A549 (cell line): ENCODE data around the gene SLC25A17. TPM values are rescaled to one million over a fixed set of nuclear protein-coding genes. Genes with fewer than 3 reads are reported as not detected.
"Not testable (repeated sequence)": the region's sequence is repeated elsewhere in the genome, so short reads cannot be mapped to it uniquely, and the experiment has no call there.

Source experiments
- ATAC-seq, 2 experiments: fragments of 200-7000 bp in 1 of 2; fragments of >200 bp in 1 of 2; cut with Nextera tagmentation in 1 of 2; cut with Tn5 transposase in 1 of 2; 3 replicates each; pipeline versions ENCODE4 v1.8.0 to v1.9.1; 2018 to 2020; ENCODE audit warnings: mild to moderate bottlenecking in 1 of 2, moderate library complexity in 1 of 2
- CTCF ChIA-PET: fragments of 300-600 bp; sonication (Branson Sonifier 250); formaldehyde crosslinking; extraction: SDS; loops from one replicate; lab custom pipeline; 2021; ENCODE audit warnings: antibody characterized with exemption, inconsistent platforms; lab: Yijun Ruan, JAX
- POLR2A ChIA-PET: fragments of 350-600 bp; formaldehyde crosslinking; extraction: SDS; loops from one replicate; lab custom pipeline; 2021; ENCODE audit warnings: antibody characterized with exemption, inconsistent platforms; lab: Yijun Ruan, JAX
- DNase-seq, 2 experiments: peaks; one replicate each; pipeline versions ENCODE4 v3.0.0 to v3.0.0-alpha.2; 2011 to 2016; ENCODE audit warnings: low read depth in 1 of 2, low spot score in 1 of 2
- FAIRE-seq: peaks from 2 replicates; lab custom pipeline; 2011; peaks lifted over from hg19 to GRCh38; lab: Jason Lieb, UNC
- H3K27ac ChIP-seq, 2 experiments: fragments of >200 bp; sonication (Bioruptor Twin); formaldehyde crosslinking; 3 replicates each; pipeline ENCODE4 v1.5.1; 2016 to 2017
- H3K4me1 ChIP-seq: fragments of >200 bp; sonication (Bioruptor Twin); formaldehyde crosslinking; 3 replicates; pipeline ENCODE4 v1.6.1; 2016
- H3K4me2 ChIP-seq: fragments of >200 bp; sonication (Bioruptor Twin); formaldehyde crosslinking; 3 replicates; pipeline ENCODE4 v1.6.1; 2016
- H3K4me3 ChIP-seq: fragments of >200 bp; sonication (Bioruptor Twin); formaldehyde crosslinking; 3 replicates; pipeline ENCODE4 v1.5.1; 2016
- H3K9me3 ChIP-seq: fragments of >200 bp; sonication (Bioruptor Twin); formaldehyde crosslinking; 3 replicates; pipeline ENCODE4 v1.6.1; 2016
- CEBPB ChIP-seq, 2 experiments: fragments of >200 bp in 1 of 2; sonication (Bioruptor Twin) in 1 of 2; formaldehyde crosslinking in 1 of 2; IDR thresholded peaks; 2 replicates each; pipeline ENCODE4 v1.6.1; 2012 to 2016
- ELK1 ChIP-seq: fragments of 150-350 bp; IDR thresholded peaks from 2 replicates; pipeline ENCODE4 v1.6.1; 2014; ENCODE audit warnings: low read depth, mild to moderate bottlenecking, low read length
- HES2 ChIP-seq: fragments of >200 bp; sonication (Bioruptor Twin); formaldehyde crosslinking; IDR thresholded peaks from 2 replicates; pipeline ENCODE4 v1.6.1; 2016
- JUNB ChIP-seq: fragments of >200 bp; sonication (Bioruptor Twin); formaldehyde crosslinking; IDR thresholded peaks from 2 replicates; pipeline ENCODE4 v1.6.1; 2016
- KDM1A ChIP-seq: fragments of 200-600 bp; sonication (generic); IDR thresholded peaks from 2 replicates; pipeline ENCODE4 v1.6.1; 2016; ENCODE audit warnings: low read depth, mild to moderate bottlenecking
- MAFK ChIP-seq: fragments of 450-650 bp; IDR thresholded peaks from 2 replicates; pipeline ENCODE4 v1.6.1; 2014; ENCODE audit not compliant: partially characterized antibody
- MAZ ChIP-seq: fragments of 150-350 bp; IDR thresholded peaks from 2 replicates; pipeline ENCODE4 v1.6.1; 2014; ENCODE audit warnings: antibody characterized with exemption, low read depth, low read length, borderline replicate concordance
- NFE2L2 ChIP-seq: fragments of 150-350 bp; conservative IDR thresholded peaks from 2 replicates; pipeline ENCODE4 v1.6.1; 2014; ENCODE audit warnings: low read length
- NPAS2 ChIP-seq: fragments of 250-450 bp; sonication (Bioruptor Pico); IDR thresholded peaks from 2 replicates; pipeline ENCODE4 v1.8.0; 2022; ENCODE audit warnings: mild to moderate bottlenecking, moderate library complexity, borderline replicate concordance
- NR3C1 ChIP-seq: fragments of >200 bp; sonication (Bioruptor Twin); formaldehyde crosslinking; IDR thresholded peaks from 3 replicates; pipeline ENCODE4 v1.6.1; 2017
- RARB ChIP-seq: fragments of 250-450 bp; sonication (Bioruptor Pico); IDR thresholded peaks from 2 replicates; pipeline ENCODE4 v1.8.0; 2021; ENCODE audit warnings: mild to moderate bottlenecking, moderate library complexity
- RCOR1 ChIP-seq: fragments of 150-350 bp; IDR thresholded peaks from 2 replicates; pipeline ENCODE4 v1.6.1; 2014; ENCODE audit warnings: antibody characterized with exemption, low read length, low read depth
- TFCP2L1 ChIP-seq: fragments of 250-450 bp; sonication (Bioruptor Pico); IDR thresholded peaks from 2 replicates; pipeline ENCODE4 v1.5.0; 2021; ENCODE audit warnings: mild to moderate bottlenecking
- TP53 ChIP-seq: fragments of 250-450 bp; sonication (Bioruptor Pico); IDR thresholded peaks from 2 replicates; pipeline ENCODE4 v1.5.0; 2021; ENCODE audit warnings: mild to moderate bottlenecking, moderate library complexity
- USF2 ChIP-seq: fragments of 450-650 bp; IDR thresholded peaks from 2 replicates; pipeline ENCODE4 v1.6.1; 2014; ENCODE audit warnings: antibody characterized with exemption
- ZC3H11A ChIP-seq: fragments of 450-650 bp; IDR thresholded peaks from 2 replicates; pipeline ENCODE4 v1.6.1; 2014; ENCODE audit warnings: antibody characterized with exemption, mild to moderate bottlenecking
- WGBS: methylation state at CpG from one replicate; pipeline ENCODE4 v1.1.6; 2017; ENCODE audit errors: missing lambda C conversion rate; 5-methylcytosine and 5-hydroxymethylcytosine counted together
- polyA plus RNA-seq, 4 experiments: library from polyadenylated mRNA; depleted of rRNA in 3 of 4; stranded (reverse); fragments of >200 nt; fragmentation: RNase III in 1 of 4; extraction: RNeasy Plus Mini Kit Qiagen cat#74134 plus additional on column Dnase treatment in 1 of 4; gene quantifications; 2 replicates in 3 of 4; 3 replicates in 1 of 4; pipeline ENCODE4 v1.2.3, GENCODE V29; 2011 to 2017

Gene SLC25A17
- polyA plus RNA-seq, 2 of the 4 experiments (the other 2 are of a cell fraction), result 19.9 to 33.7 TPM

- no peak for TF ChIP-seq USF2
- no peak for TF ChIP-seq RARB (CRISPR knock-in tag)
- TF ChIP-seq NPAS2 (CRISPR knock-in tag), result no peak
- TF ChIP-seq ZC3H11A, result no peak
- TF ChIP-seq MAFK, result no peak
- TF ChIP-seq TP53 (CRISPR knock-in tag), result no peak
Measured at GRCh38 chr22:40826984-40827741, 8.0 kb upstream of the SLC25A17 start (continued).

GRCh38 chr22:40826292-40826691 lies 7.1 kb upstream of the SLC25A17 start:
- CTCF ChIA-PET, result interaction anchor here (1.4 kb wide), 1 partner anchor 144 kb away, joined by 3 read pairs; no protein-coding TSS in a partner anchor
- H3K9me3 ChIP-seq, H3K27ac ChIP-seq, H3K4me2 ChIP-seq, DNase-seq, ATAC-seq, POLR2A ChIA-PET, FAIRE-seq, H3K4me3 ChIP-seq, H3K4me1 ChIP-seq: not testable (repeated sequence)
- WGBS, result 94% methylated on average over 2 of the region's 2 CpGs

- H3K9me3 ChIP-seq, result no peaks in the 10 kb centered on the region
- peaks cover 8% of the 10 kb centered on the region; the same call in 1 of the 3 replicates for H3K4me1 ChIP-seq
- POLR2A ChIA-PET, result no interaction called here
- H3K4me3 ChIP-seq, result no peak overlapping the region
- FAIRE-seq (no peak), ATAC-seq (no peak), DNase-seq (no peak)
- H3K4me2 ChIP-seq, result no peak overlapping the region
- CTCF ChIA-PET, result interaction anchor here (0.6 kb wide), 2 partner anchors 31 to 460 kb away, joined by 3 to 4 read pairs; no protein-coding TSS in a partner anchor
- H3K27ac ChIP-seq, result no peak overlapping the region
- TF ChIP-seq JUNB, result no peak
- no peak for TF ChIP-seq NR3C1
- no peak for TF ChIP-seq HES2
- no peak for TF ChIP-seq TFCP2L1 (CRISPR knock-in tag)
- TF ChIP-seq KDM1A, result no peak
- no peak for TF ChIP-seq RCOR1
- TF ChIP-seq ELK1, result no peak
- no peak for TF ChIP-seq NFE2L2
- no peak for TF ChIP-seq MAZ
- 89% methylated on average over 1 of the region's 1 CpG for WGBS
Measured at GRCh38 chr22:40823426-40823825, 4.3 kb upstream of the SLC25A17 start.

- ChIA-PET POLR2A (interaction anchor here (0.6 to 1.4 kb wide), 2 partner anchors 73 to 137 kb away, joined by 3 to 5 read pairs; no protein-coding TSS in a partner anchor), CTCF (interaction anchor here (0.6 to 1.4 kb wide), 4 partner anchors 42 to 174 kb away, joined by 3 to 4 read pairs (median 4); partner anchors contain the start of gene DNAJB7)
- peak overlapping the region; percentile 93 for H3K4me3 ChIP-seq
- ATAC-seq, result peak; percentile 40 to 49; a peak in 5 of 6 replicates
- peak overlapping the region; percentile 92 for H3K27ac ChIP-seq
- H3K4me2 ChIP-seq, result peak overlapping the region; percentile 96
- no peak for FAIRE-seq
- no peaks in the 10 kb centered on the region for H3K9me3 ChIP-seq
- no peak for DNase-seq
- 18% methylated on average over 4 of the region's 4 CpGs for WGBS
- H3K4me1 ChIP-seq, result peaks cover 19% of the 10 kb centered on the region; the same call in 2 of the 3 replicates
- TF ChIP-seq RARB (CRISPR knock-in tag), result no peak
- TF ChIP-seq CEBPB (IDR thresholded peaks at IDR 0.05), result 0 out of 4 replicates have a peak, but pooled peaks of 1 of the 2 experiments have one; percentile 24
Measured at GRCh38 chr22:40819599-40820140, 524 bp upstream of the SLC25A17 start.
